ENCODE measurements around the gene ABI3BP.

DNA sequence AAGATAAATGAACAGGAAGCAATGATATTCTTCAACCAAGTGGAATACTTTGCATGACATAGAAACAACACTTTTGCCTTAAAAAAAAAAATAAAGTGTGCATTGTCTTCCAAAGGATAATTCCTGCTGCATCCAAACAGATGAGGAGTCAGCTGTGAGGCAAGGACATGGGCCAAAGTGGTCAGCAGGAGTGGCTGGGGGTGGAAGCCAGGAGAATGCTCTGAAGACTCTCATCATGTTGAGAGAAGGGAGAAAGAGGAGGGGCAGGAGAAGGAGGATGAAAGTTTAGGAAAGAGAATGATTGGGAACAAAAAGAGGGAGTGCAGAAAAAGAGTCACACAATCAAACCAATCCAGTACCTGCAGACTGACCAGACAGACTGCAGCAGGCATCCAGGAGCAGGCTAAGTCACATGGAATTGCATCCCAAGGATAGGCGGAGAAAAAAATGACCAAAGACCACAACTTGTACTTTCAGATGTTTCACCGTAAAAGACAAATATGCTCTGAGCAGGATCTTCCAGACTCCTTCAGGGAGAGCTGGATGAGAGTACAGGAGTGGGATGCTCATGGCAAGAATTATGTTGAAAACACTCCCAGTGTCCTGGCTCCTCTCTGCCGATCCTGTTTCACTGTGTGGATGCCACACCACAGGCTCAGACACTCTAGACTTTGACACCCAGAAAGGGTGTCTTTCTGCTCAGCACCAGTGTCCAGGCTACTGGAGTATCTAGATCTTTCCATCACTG, 11.9 kb downstream of the ABI3BP start:
- TF ChIP-seq POLR2A (IDR thresholded peaks at IDR 0.05) (no peak), EP300 (IDR thresholded peaks at IDR 0.05) (no peak)
- TF ChIP-seq, protein P1, sequence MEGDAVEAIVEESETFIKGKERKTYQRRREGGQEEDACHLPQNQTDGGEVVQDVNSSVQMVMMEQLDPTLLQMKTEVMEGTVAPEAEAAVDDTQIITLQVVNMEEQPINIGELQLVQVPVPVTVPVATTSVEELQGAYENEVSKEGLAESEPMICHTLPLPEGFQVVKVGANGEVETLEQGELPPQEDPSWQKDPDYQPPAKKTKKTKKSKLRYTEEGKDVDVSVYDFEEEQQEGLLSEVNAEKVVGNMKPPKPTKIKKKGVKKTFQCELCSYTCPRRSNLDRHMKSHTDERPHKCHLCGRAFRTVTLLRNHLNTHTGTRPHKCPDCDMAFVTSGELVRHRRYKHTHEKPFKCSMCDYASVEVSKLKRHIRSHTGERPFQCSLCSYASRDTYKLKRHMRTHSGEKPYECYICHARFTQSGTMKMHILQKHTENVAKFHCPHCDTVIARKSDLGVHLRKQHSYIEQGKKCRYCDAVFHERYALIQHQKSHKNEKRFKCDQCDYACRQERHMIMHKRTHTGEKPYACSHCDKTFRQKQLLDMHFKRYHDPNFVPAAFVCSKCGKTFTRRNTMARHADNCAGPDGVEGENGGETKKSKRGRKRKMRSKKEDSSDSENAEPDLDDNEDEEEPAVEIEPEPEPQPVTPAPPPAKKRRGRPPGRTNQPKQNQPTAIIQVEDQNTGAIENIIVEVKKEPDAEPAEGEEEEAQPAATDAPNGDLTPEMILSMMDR (IDR thresholded peaks at IDR 0.05) = no peak

Data from upper lobe of left lung (tissue), 4 donors.